Body of pancreas (tissue), 4 donors: Measurements from ENCODE around the gene DNAJC13. TPM values are rescaled to one million over a fixed set of nuclear protein-coding genes. Genes with fewer than 3 reads are reported as not detected.

Experiments used
- ATAC-seq: fragments of 150-250 bp; one replicate; pipeline ENCODE4 v1.9.1; 2016
- DNase-seq, 4 donors: peaks; one replicate each; pipeline ENCODE4 v3.0.0-alpha.2; 2019
- H3K27ac ChIP-seq, 4 donors: fragments of 200-600 bp; sonication (generic); 1 replicate in 3 of 4; 2 replicates in 1 of 4; pipeline versions ENCODE4 v1.5.1 to v1.6.1; 2016 to 2019; ENCODE audit warnings: mild to moderate bottlenecking in 1 of 4, mixed read lengths in 1 of 4, moderate library complexity in 1 of 4
- H3K27me3 ChIP-seq, 2 donors: fragments of 200-600 bp; sonication (generic); one replicate each; pipeline ENCODE4 v1.6.0; 2016; ENCODE audit warnings: mild to moderate bottlenecking in 1 of 2
- H3K36me3 ChIP-seq, 2 donors: fragments of 200-600 bp; sonication (generic); replicated peaks in 1 of 2; 2 replicates each; pipeline ENCODE4 v1.5.1; 2016; ENCODE audit warnings: low read depth in 2 of 2; ENCODE audit not compliant: insufficient read depth in 1 of 2
- H3K4me1 ChIP-seq: fragments of 200-600 bp; sonication (generic); one replicate; pipeline ENCODE4 v1.6.0; 2016
- H3K4me3 ChIP-seq, 2 donors: fragments of 200-600 bp; sonication (generic); 1 replicate in 1 of 2; 2 replicates in 1 of 2; pipeline ENCODE4 v1.5.1; 2016 to 2019
- H3K9me3 ChIP-seq, 3 donors: fragments of 200-600 bp; sonication (generic); 1 replicate in 2 of 3; 2 replicates in 1 of 3; pipeline ENCODE4 v1.5.1; 2016
- POLR2A ChIP-seq, 3 donors: fragments of 450-650 bp; IDR thresholded peaks; one replicate each; pipeline ENCODE4 v1.6.1; 2016; ENCODE audit warnings: antibody characterized with exemption in 3 of 3, mild to moderate bottlenecking in 2 of 3
- WGBS, 2 donors: methylation state at CpG; one replicate each; pipeline ENCODE4 v1.1.5; 2017; 5-methylcytosine and 5-hydroxymethylcytosine counted together
- intact Hi-C: fragments of 100-400 bp; cut with DNase I; formaldehyde crosslinking; loops from one replicate; pipeline ENCODE4 v1.15.1; 2023
- total RNA-seq, 2 donors: library from RNA; depleted of rRNA; stranded (reverse); fragments of >200 nt; gene quantifications; one replicate each; pipeline ENCODE4 v1.1.0, GENCODE V29; 2016
- TF ChIP-seq, protein P1 (sequence below), 7 experiments: fragments of 450-650 bp in 4 of 7; fragments of 200-600 bp in 3 of 7; sonication (generic) in 3 of 7; IDR thresholded peaks; one replicate each; pipeline ENCODE4 v1.5.1; 2016 to 2019; ENCODE audit warnings: antibody characterized with exemption in 7 of 7

Gene DNAJC13
- total RNA-seq, 2 donors from 2014 or later, result 21.5 to 36.9 TPM

GRCh38 chr3:132433121-132433520 lies 15.8 kb downstream of the DNAJC13 start:
- no peaks in the 10 kb centered on the region for H3K36me3 ChIP-seq
- no peaks in the 10 kb centered on the region for H3K9me3 ChIP-seq
- ATAC-seq, result no peak
- WGBS, 2 donors, result 75 to 81% methylated on average over 3 of the region's 3 CpGs
- TF ChIP-seq, protein P1, sequence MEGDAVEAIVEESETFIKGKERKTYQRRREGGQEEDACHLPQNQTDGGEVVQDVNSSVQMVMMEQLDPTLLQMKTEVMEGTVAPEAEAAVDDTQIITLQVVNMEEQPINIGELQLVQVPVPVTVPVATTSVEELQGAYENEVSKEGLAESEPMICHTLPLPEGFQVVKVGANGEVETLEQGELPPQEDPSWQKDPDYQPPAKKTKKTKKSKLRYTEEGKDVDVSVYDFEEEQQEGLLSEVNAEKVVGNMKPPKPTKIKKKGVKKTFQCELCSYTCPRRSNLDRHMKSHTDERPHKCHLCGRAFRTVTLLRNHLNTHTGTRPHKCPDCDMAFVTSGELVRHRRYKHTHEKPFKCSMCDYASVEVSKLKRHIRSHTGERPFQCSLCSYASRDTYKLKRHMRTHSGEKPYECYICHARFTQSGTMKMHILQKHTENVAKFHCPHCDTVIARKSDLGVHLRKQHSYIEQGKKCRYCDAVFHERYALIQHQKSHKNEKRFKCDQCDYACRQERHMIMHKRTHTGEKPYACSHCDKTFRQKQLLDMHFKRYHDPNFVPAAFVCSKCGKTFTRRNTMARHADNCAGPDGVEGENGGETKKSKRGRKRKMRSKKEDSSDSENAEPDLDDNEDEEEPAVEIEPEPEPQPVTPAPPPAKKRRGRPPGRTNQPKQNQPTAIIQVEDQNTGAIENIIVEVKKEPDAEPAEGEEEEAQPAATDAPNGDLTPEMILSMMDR (IDR thresholded peaks at IDR 0.05), result no peak
- no peak for TF ChIP-seq POLR2A (IDR thresholded peaks at IDR 0.05)
- no peaks in the 10 kb centered on the region for H3K4me1 ChIP-seq
- no peaks in the 10 kb centered on the region for H3K27me3 ChIP-seq
- intact Hi-C loops, result no loop called here
- no peak overlapping the region for H3K4me3 ChIP-seq
- H3K27ac ChIP-seq, result no peak overlapping the region
- DNase-seq, result no peak

DNA sequence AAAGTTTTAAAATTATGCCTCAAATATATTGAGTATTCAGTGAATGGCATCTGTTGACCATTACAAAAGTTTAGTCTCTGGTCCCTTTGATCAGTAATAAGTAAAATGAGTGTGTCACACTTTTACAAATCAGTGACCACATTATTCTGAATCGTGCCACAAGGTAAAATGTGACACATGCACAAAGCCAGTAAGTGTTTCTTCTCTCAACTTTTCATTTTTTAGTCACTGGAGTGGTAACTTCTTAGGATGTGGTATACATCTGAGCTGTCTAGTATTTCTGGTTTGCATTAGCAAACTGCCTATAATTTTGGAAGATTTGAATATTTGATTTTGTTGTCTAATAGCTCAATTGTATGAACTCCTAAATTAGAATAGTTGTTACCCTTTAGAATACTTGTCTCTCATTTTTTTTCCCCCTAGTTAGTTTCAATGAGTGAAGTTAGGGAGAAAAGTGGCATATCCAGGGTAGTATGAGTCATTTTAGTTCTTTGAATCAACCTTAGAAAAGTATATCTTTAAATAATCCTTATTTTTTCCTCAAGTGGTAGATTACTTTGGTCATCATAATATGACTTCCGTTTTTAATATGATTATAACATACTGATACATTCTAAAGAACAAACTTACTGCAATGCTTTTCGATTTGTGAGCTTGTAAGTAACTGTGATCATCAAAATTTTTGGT lies 18.1 kb downstream of the DNAJC13 start:
- WGBS, 2 donors, result 75 to 85% methylated on average over 3 of the region's 3 CpGs
- no peak overlapping the region for H3K27ac ChIP-seq
- no peak for ATAC-seq

GRCh38 chr3:132435911-132436425 lies 18.7 kb downstream of the DNAJC13 start:
- no peak for ATAC-seq
- H3K36me3 ChIP-seq, result no peaks in the 10 kb centered on the region
- 75 to 80% methylated on average over 7 of the region's 7 CpGs for WGBS, 2 donors
- intact Hi-C loops, result no loop called here
- H3K4me3 ChIP-seq, result no peak overlapping the region
- DNase-seq, result no peak
- H3K4me1 ChIP-seq, result no peaks in the 10 kb centered on the region
- no peak overlapping the region for H3K27ac ChIP-seq
- H3K27me3 ChIP-seq, result no peaks in the 10 kb centered on the region
- no peaks in the 10 kb centered on the region for H3K9me3 ChIP-seq
- no peak for TF ChIP-seq POLR2A (IDR thresholded peaks at IDR 0.05)

More for the DNA sequence above, 18.1 kb downstream of the DNAJC13 start:
- no peaks in the 10 kb centered on the region for H3K36me3 ChIP-seq
- H3K4me3 ChIP-seq, result no peak overlapping the region
- no peaks in the 10 kb centered on the region for H3K9me3 ChIP-seq
- no peaks in the 10 kb centered on the region for H3K27me3 ChIP-seq
- TF ChIP-seq, protein P1 (IDR thresholded peaks at IDR 0.05), result no peak
- no peak for TF ChIP-seq POLR2A (IDR thresholded peaks at IDR 0.05)
- DNase-seq, result no peak
- intact Hi-C loops, result no loop called here
- no peaks in the 10 kb centered on the region for H3K4me1 ChIP-seq

- H3K27me3 ChIP-seq, result no peaks in the 10 kb centered on the region
- ATAC-seq (no peak), DNase-seq (no peak)
- H3K4me1 ChIP-seq, result peaks cover 14% of the 10 kb centered on the region
- WGBS, 2 donors, result 94 to 95% methylated on average over 5 of the region's 5 CpGs
- no peak overlapping the region for H3K27ac ChIP-seq
- TF ChIP-seq, protein P1 (IDR thresholded peaks at IDR 0.05), result no peak
- no peak for TF ChIP-seq POLR2A (IDR thresholded peaks at IDR 0.05)
- H3K9me3 ChIP-seq, result no peaks in the 10 kb centered on the region
- intact Hi-C loops, result no loop called here
- H3K4me3 ChIP-seq, result no peak overlapping the region
- H3K36me3 ChIP-seq, result no peaks in the 10 kb centered on the region
Observed at GRCh38 chr3:132443421-132443820, 26.1 kb downstream of the DNAJC13 start.

DNA sequence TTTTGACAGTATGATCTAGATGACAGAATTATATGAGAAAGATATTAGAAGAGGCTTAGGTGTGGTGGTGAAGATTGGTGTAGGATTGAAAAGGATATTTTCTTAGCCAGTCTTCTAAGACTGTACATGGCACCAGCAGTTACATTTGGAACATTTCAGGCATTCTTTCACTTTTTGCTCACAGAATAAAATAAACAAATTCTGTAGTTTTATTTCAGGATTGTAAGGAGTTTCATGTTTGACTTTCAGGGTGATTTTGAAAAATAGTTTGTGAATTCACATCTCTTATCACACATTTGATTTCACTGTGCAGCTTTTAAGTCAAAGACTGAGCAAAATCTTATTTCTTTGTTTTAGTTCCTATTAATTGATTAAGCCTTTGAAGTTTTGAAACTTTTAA lies 27.1 kb downstream of the DNAJC13 start:
- H3K4me3 ChIP-seq, result no peak overlapping the region
- no peak for TF ChIP-seq POLR2A (IDR thresholded peaks at IDR 0.05)
- TF ChIP-seq, protein P1 (IDR thresholded peaks at IDR 0.05), result no peak
- no peaks in the 10 kb centered on the region for H3K27me3 ChIP-seq
- no peak overlapping the region for H3K27ac ChIP-seq
- H3K9me3 ChIP-seq, result no peaks in the 10 kb centered on the region
- peaks cover 17% of the 10 kb centered on the region for H3K4me1 ChIP-seq
- DNase-seq (no peak), ATAC-seq (no peak)
- no peaks in the 10 kb centered on the region for H3K36me3 ChIP-seq
- intact Hi-C loops, result no loop called here
